Glomerular visceral epithelial cell (primary cell): ENCODE data around the gene LUC7L.
"Not testable (repeated sequence)": the region's sequence is repeated elsewhere in the genome, so short reads cannot be mapped to it uniquely, and the experiment has no call there.

Experiments
- DNase-seq: peaks from one replicate; pipeline ENCODE4 v3.0.0-alpha.2; 2016; ENCODE audit errors: extremely low spot score

LUC7L gene

GRCh38 chr16:228852-229730, at the start of gene LUC7L:
Gene LUC7L, minus strand, starts transcription at chr16:229449. Its CDS starts 110 bp downstream, at chr16:229339.
- DNase-seq, result peak; percentile 79

- DNase-seq, result peak; percentile 31
Observed at GRCh38 chr16:278863-279366, 49.7 kb upstream of the LUC7L start.

- no peak for DNase-seq
Observed at GRCh38 chr16:276426-277077, 47.3 kb upstream of the LUC7L start.

- no peak for DNase-seq
Observed at GRCh38 chr16:275786-276232, 46.6 kb upstream of the LUC7L start, which contains the start of gene RGS11. Gene RGS11, minus strand, starts transcription at chr16:275944. Its CDS starts 33 bp downstream, at chr16:275911.

GRCh38 chr16:275041-275641, 45.9 kb upstream of the LUC7L start:
- no peak for DNase-seq

GRCh38 chr16:273547-274421, 44.5 kb upstream of the LUC7L start:
- DNase-seq, result no peak

GRCh38 chr16:272633-273546, 43.6 kb upstream of the LUC7L start:
- DNase-seq, result peak; percentile 43

GRCh38 chr16:270381-271255, 41.4 kb upstream of the LUC7L start:
- DNase-seq, result no peak

GRCh38 chr16:269061-269796, 40.0 kb upstream of the LUC7L start:
- DNase-seq, result no peak

GRCh38 chr16:268141-269053, 39.1 kb upstream of the LUC7L start:
- DNase-seq, result no peak

GRCh38 chr16:267562-267961, 38.3 kb upstream of the LUC7L start:
- DNase-seq, result not testable (repeated sequence)

- no peak for DNase-seq
Observed at GRCh38 chr16:266258-267164, 37.3 kb upstream of the LUC7L start.

GRCh38 chr16:265711-266110, 36.5 kb upstream of the LUC7L start:
- DNase-seq, result no peak

- no peak for DNase-seq
Observed at GRCh38 chr16:265002-265529, 35.8 kb upstream of the LUC7L start.

- no peak for DNase-seq
Observed at GRCh38 chr16:264440-264951, 35.2 kb upstream of the LUC7L start.

GRCh38 chr16:263944-264343, 34.7 kb upstream of the LUC7L start:
- DNase-seq, result no peak
